ENCODE results near the gene LDAF1. TPM values are rescaled to one million over a fixed set of nuclear protein-coding genes. Genes with fewer than 3 reads are reported as not detected.

LDAF1 gene
- total RNA-seq, 2 experiments from 2014 or later, result 11.0 to 11.2 TPM

DNA sequence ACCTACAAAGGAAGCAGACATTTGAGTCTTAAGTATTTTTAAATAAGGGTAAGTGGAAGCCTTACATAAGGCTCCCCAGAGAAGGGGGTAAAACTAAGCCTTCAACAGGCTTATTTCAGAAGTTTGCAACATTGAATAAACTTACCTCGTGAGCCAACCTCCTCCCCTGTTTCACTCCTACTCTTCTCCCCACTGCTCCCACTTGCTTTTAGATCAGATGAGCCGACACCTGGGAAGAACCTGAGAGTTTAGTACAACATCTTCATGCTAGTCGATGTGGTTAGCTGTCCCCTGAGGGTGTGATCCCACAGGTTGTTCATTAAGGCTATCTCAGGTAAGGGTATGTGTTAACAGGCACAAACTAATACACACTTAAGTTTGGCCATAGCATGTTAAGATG lies 39.1 kb downstream of the LDAF1 start:
- intact Hi-C loops (cut with DNase I, micrococcal nuclease), result no loop called here
- Mint-ChIP-seq H3K9me3 (no peaks in the 10 kb centered on the region), H3K4me3 (no peak overlapping the region), H3K27ac (no peak overlapping the region), H3K4me1 (ENCODE audit: low read depth) (no peaks in the 10 kb centered on the region), H3K36me3 (ENCODE audit: low read depth) (no peaks in the 10 kb centered on the region), H3K27me3 (peaks cover 22% of the 10 kb centered on the region)
- ChIA-PET POLR2A (no interaction called here), CTCF (no interaction called here)
- Histone ChIP-seq H3K27ac (ENCODE audit: low read depth in 1 of 2, low read length in 2 of 2) (no peak overlapping the region), H3K4me3 (ENCODE audit: low read length) (no peak overlapping the region), H3K36me3 (ENCODE audit: insufficient read depth, low read length) (no peaks in the 10 kb centered on the region), H3K4me1 (ENCODE audit: insufficient read depth, low read length) (no peaks in the 10 kb centered on the region), H3K27me3 (ENCODE audit: control insufficient read depth in 1 of 2, insufficient read depth in 2 of 2, low read length in 2 of 2) (no peaks in the 10 kb centered on the region), H3K9me3 (ENCODE audit: control insufficient read depth in 1 of 2, insufficient read depth in 1 of 2, low read length in 2 of 2) (no peaks in the 10 kb centered on the region)
- ATAC-seq (ENCODE audit: poor library complexity), result no peak
- no peak for DNase-seq
- TF ChIP-seq, protein P1, sequence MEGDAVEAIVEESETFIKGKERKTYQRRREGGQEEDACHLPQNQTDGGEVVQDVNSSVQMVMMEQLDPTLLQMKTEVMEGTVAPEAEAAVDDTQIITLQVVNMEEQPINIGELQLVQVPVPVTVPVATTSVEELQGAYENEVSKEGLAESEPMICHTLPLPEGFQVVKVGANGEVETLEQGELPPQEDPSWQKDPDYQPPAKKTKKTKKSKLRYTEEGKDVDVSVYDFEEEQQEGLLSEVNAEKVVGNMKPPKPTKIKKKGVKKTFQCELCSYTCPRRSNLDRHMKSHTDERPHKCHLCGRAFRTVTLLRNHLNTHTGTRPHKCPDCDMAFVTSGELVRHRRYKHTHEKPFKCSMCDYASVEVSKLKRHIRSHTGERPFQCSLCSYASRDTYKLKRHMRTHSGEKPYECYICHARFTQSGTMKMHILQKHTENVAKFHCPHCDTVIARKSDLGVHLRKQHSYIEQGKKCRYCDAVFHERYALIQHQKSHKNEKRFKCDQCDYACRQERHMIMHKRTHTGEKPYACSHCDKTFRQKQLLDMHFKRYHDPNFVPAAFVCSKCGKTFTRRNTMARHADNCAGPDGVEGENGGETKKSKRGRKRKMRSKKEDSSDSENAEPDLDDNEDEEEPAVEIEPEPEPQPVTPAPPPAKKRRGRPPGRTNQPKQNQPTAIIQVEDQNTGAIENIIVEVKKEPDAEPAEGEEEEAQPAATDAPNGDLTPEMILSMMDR (IDR thresholded peaks at IDR 0.05), result no peak

DNA sequence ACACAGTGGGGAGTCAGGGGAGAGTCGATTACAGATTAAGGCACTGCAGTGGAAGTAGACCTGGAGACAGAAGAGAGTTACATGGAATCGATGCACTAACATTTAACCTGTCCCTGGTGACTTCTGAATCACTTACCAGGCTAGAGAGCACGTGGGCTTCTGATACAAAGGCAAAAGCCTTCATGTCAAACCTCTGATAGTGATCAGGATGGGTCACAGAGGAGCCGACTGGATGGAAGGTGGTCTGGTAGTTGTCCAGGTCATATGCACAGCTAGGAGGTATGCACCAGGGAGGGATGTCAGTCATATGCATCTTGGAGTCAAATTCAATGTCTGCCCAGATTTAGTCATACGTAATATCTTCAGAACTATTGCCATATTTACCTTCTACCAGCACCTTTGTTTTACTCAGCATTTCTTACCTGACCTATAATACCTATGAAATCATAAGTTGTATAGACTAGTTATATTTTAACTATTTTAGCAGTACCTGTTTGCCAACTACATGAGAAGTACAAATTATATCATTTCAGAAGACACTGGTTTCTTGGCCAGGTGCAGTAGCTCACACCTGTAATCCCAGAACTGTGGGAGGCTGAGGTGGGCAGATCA lies 41.2 kb downstream of the LDAF1 start:
- intact Hi-C loops (cut with DNase I, micrococcal nuclease), result no loop called here
- H3K4me1 Mint-ChIP-seq (ENCODE audit: low read depth), result no peaks in the 10 kb centered on the region
- H3K27ac Mint-ChIP-seq, result no peak overlapping the region

DNA sequence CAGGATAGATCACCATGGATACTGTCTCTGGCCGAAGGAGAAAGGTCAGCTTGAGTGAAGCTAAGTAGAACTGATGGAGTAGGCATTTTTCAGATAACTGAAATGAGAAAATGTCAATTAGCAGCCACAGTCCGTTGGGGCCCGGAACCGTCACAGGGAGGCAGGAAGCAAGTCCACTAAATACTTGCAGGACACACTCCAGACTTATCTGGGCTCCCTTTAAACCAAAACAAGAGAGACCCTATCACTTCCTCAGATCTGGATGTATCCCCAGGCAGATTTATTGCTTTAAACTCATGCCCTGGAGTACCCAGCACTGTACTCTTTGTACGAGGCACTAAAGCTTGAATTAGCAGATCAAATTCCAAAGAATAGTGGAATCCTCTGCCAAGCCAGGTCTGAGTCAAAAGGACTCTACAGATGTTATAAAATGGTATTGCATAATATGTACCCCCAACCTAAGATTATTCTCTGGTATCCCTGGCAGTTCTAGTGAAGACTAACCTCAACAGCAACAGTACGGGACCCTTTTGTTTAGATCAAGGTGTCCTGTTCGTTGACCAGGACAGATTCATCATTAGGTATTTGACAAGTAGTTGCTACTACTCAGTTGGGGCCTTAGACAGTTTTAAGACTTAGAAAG lies 44.8 kb downstream of the LDAF1 start:
- intact Hi-C loops (cut with DNase I, micrococcal nuclease), result no loop called here
- H3K4me1 ChIP-seq (ENCODE audit: insufficient read depth, low read length), result no peaks in the 10 kb centered on the region
- Mint-ChIP-seq H3K36me3 (ENCODE audit: low read depth) (no peaks in the 10 kb centered on the region), H3K9me3 (no peaks in the 10 kb centered on the region), H3K27ac (no peak overlapping the region), H3K4me3 (no peak overlapping the region), H3K4me1 (ENCODE audit: low read depth) (no peaks in the 10 kb centered on the region), H3K27me3 (peaks cover 29% of the 10 kb centered on the region)
- CTCF ChIA-PET, result no interaction called here
- H3K36me3 ChIP-seq (ENCODE audit: insufficient read depth, low read length), result no peaks in the 10 kb centered on the region
- DNase-seq (no peak), ATAC-seq (ENCODE audit: poor library complexity) (no peak)
- POLR2A ChIA-PET, result no interaction called here
- no peaks in the 10 kb centered on the region for H3K9me3 ChIP-seq (ENCODE audit: control insufficient read depth in 1 of 2, insufficient read depth in 1 of 2, low read length in 2 of 2)
- TF ChIP-seq, protein P1 (IDR thresholded peaks at IDR 0.05), result no peak
- H3K4me3 ChIP-seq (ENCODE audit: low read length), result no peak overlapping the region
- peaks cover 0 to 5% of the 10 kb centered on the region in 2 experiments for H3K27me3 ChIP-seq (ENCODE audit: control insufficient read depth in 1 of 2, insufficient read depth in 2 of 2, low read length in 2 of 2)
- H3K27ac ChIP-seq (ENCODE audit: low read depth in 1 of 2, low read length in 2 of 2), result no peak overlapping the region

More for the DNA sequence above, 41.2 kb downstream of the LDAF1 start:
- H3K4me3 ChIP-seq (ENCODE audit: low read length), result no peak overlapping the region
- Mint-ChIP-seq H3K9me3 (no peaks in the 10 kb centered on the region), H3K36me3 (ENCODE audit: low read depth) (no peaks in the 10 kb centered on the region), H3K27me3 (peaks cover 22% of the 10 kb centered on the region), H3K4me3 (no peak overlapping the region)
- ChIA-PET CTCF (no interaction called here), POLR2A (no interaction called here)
- no peak overlapping the region for H3K27ac ChIP-seq (ENCODE audit: low read depth in 1 of 2, low read length in 2 of 2)
- H3K27me3 ChIP-seq (ENCODE audit: control insufficient read depth in 1 of 2, insufficient read depth in 2 of 2, low read length in 2 of 2), result no peaks in the 10 kb centered on the region
- H3K4me1 ChIP-seq (ENCODE audit: insufficient read depth, low read length), result no peaks in the 10 kb centered on the region
- TF ChIP-seq, protein P1 (IDR thresholded peaks at IDR 0.05), result no peak
- no peak for ATAC-seq (ENCODE audit: poor library complexity)
- no peak for DNase-seq
- H3K9me3 ChIP-seq (ENCODE audit: control insufficient read depth in 1 of 2, insufficient read depth in 1 of 2, low read length in 2 of 2), result no peaks in the 10 kb centered on the region
- H3K36me3 ChIP-seq (ENCODE audit: insufficient read depth, low read length), result no peaks in the 10 kb centered on the region

Measured in CD4-positive, alpha-beta T cell (primary cell).